ENCODE results near the gene FBN2. TPM values are rescaled to one million over a fixed set of nuclear protein-coding genes. Genes with fewer than 3 reads are reported as not detected.

FBN2 gene
- total RNA-seq, 1 donor from 2014 or later, result 0.49 TPM

GRCh38 chr5:128532776-128533175 lies 5.3 kb downstream of the FBN2 start:
- TF ChIP-seq CTCF (IDR thresholded peaks at IDR 0.05), result no peak
- TF ChIP-seq POLR2AphosphoS5 (IDR thresholded peaks at IDR 0.05; ENCODE audit: insufficient read depth in 1 of 2, low read depth in 1 of 2), result no peak
- TF ChIP-seq POLR2A (IDR thresholded peaks at IDR 0.05), result no peak
- intact Hi-C loops (cut with DNase I), result no loop called here
- no peaks in the 10 kb centered on the region for H3K9me3 ChIP-seq

GRCh38 chr5:128532127-128532526 lies 5.9 kb downstream of the FBN2 start:
- TF ChIP-seq POLR2AphosphoS5 (IDR thresholded peaks at IDR 0.05; ENCODE audit: insufficient read depth in 1 of 2, low read depth in 1 of 2) (no peak), POLR2A (IDR thresholded peaks at IDR 0.05) (no peak), CTCF (IDR thresholded peaks at IDR 0.05) (no peak)
- H3K27me3 ChIP-seq, result no peaks in the 10 kb centered on the region
- no peaks in the 10 kb centered on the region for H3K36me3 ChIP-seq
- H3K9me3 ChIP-seq, result no peaks in the 10 kb centered on the region
- H3K27ac ChIP-seq, result no peak overlapping the region
- intact Hi-C loops (cut with DNase I), result no loop called here
- H3K4me1 ChIP-seq, result peaks cover 6% of the 10 kb centered on the region
- no peak for DNase-seq (ENCODE audit: extremely low spot score in 2 of 2)
- H3K4me3 ChIP-seq, result no peak overlapping the region

More at GRCh38 chr5:128532776-128533175, 5.3 kb downstream of the FBN2 start:
- Histone ChIP-seq H3K4me3 (no peak overlapping the region), H3K27me3 (no peaks in the 10 kb centered on the region), H3K27ac (no peak overlapping the region), H3K36me3 (no peaks in the 10 kb centered on the region), H3K4me1 (peaks cover 10% of the 10 kb centered on the region)
- DNase-seq (ENCODE audit: extremely low spot score in 2 of 2), result no peak

GRCh38 chr5:128528637-128529255 lies 9.3 kb downstream of the FBN2 start:
- no peaks in the 10 kb centered on the region for H3K4me1 ChIP-seq
- TF ChIP-seq POLR2A (IDR thresholded peaks at IDR 0.05), result no peak
- no peak for TF ChIP-seq POLR2AphosphoS5 (IDR thresholded peaks at IDR 0.05; ENCODE audit: insufficient read depth in 1 of 2, low read depth in 1 of 2)
- TF ChIP-seq CTCF (IDR thresholded peaks at IDR 0.05), result no peak
- no peaks in the 10 kb centered on the region for H3K36me3 ChIP-seq
- no peak overlapping the region for H3K4me3 ChIP-seq
- H3K9me3 ChIP-seq, result no peaks in the 10 kb centered on the region
- intact Hi-C loops (cut with DNase I), result no loop called here
- H3K27ac ChIP-seq, result no peak overlapping the region
- H3K27me3 ChIP-seq, result no peaks in the 10 kb centered on the region
- no peak for DNase-seq (ENCODE audit: extremely low spot score in 2 of 2)

- Histone ChIP-seq H3K4me1 (no peaks in the 10 kb centered on the region), H3K36me3 (no peaks in the 10 kb centered on the region), H3K4me3 (no peak overlapping the region), H3K9me3 (no peaks in the 10 kb centered on the region), H3K27me3 (no peaks in the 10 kb centered on the region), H3K27ac (no peak overlapping the region)
- no peak for DNase-seq (ENCODE audit: extremely low spot score in 2 of 2)
- intact Hi-C loops (cut with DNase I), result no loop called here
- no peak for TF ChIP-seq POLR2A (IDR thresholded peaks at IDR 0.05)
Measured at GRCh38 chr5:128528126-128528525, 9.9 kb downstream of the FBN2 start.

- DNase-seq (ENCODE audit: extremely low spot score in 2 of 2), result no peak
- intact Hi-C loops (cut with DNase I), result no loop called here
- Histone ChIP-seq H3K27ac (no peak overlapping the region), H3K27me3 (no peaks in the 10 kb centered on the region), H3K4me3 (no peak overlapping the region), H3K36me3 (no peaks in the 10 kb centered on the region), H3K4me1 (no peaks in the 10 kb centered on the region), H3K9me3 (no peaks in the 10 kb centered on the region)
- TF ChIP-seq CTCF (IDR thresholded peaks at IDR 0.05) (no peak), POLR2AphosphoS5 (IDR thresholded peaks at IDR 0.05; ENCODE audit: insufficient read depth in 1 of 2, low read depth in 1 of 2) (no peak), POLR2A (IDR thresholded peaks at IDR 0.05) (no peak)
Measured at GRCh38 chr5:128527077-128527476, 11.0 kb downstream of the FBN2 start.
